HG02852 (cell line): ENCODE measurements around the gene SRPRA.

Source experiments
- ATAC-seq: cut with Tn5 transposase; IDR thresholded peaks from one replicate; pipeline ENCODE4 v1.9.1; 2021; ENCODE audit warnings: mild to moderate bottlenecking, moderate library complexity; ENCODE audit not compliant: unreplicated experiment

Gene SRPRA

GRCh38 chr11:126232683-126233082 lies 36.0 kb downstream of the SRPRA start:
- ATAC-seq = no peak

- ATAC-seq = no peak
Measured at GRCh38 chr11:126231725-126232459, 36.8 kb downstream of the SRPRA start.

DNA sequence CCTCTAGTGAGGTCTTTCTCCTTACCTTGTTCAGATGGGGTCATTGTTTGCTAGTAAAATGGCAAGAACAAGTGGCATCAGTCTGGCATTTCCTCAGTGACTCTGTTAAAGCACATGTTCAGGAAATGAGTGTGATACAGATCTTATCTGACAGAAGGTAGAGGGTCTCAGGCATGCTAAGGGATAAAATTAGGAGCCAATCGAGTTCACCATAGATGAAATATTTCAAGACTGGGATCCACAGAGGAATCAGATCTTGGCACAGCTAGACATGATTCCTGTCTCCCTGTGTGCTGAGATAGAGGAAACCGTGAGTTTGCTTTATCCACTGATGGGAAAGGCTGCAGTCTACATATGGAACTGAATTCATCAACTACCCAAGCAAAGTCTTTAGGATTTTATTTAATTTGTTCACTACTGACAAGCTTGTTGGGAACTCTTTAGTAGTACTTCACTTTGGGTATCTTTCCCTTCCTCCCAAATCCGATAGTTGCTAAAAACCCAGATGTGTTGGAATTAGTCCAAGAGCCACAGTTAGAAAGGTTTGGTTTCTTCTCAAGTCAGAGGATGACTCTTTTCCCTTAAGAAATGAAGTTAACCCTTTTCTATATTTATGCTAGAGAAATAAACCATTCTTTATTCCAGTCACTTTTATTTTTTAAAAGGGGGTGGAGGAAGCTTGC lies 38.7 kb downstream of the SRPRA start:
- ATAC-seq = no peak

DNA sequence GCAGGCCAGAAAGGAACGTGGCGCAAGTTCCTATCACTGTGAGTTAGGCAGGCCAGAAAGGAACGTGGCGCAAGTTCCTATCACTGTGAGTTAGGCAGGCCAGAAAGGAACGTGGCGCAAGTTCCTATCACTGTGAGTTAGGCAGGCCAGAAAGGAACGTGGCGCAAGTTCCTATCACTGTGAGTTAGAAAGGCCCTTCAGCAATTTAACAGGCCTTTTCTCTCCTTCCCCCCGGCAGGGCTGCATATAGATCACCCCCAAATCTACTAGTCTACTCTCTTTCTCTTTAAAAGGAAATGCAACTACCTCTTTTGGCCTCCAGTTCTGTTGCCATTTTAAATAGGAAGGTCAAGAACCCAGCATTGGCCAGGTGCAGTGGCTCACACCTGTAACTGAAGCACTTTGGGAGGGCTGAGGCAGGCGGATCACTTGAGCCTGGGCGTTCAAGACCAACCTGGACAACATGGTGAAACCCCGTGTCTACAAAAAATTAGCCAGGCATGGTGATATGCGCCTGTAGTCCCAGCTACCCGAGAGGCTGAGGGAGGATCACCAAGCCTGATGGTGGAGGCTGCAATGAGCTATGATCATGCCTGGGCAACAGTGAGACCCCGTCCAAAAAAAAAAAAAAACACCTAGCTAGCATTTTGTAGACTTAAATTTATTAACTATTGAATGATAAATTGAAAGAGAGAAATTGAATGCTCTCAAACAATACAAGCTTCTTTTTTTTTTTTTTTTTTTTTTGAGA lies 42.2 kb downstream of the SRPRA start:
- ATAC-seq = no peak

- no peak for ATAC-seq
Measured at GRCh38 chr11:126225295-126225665, 43.4 kb downstream of the SRPRA start.

DNA sequence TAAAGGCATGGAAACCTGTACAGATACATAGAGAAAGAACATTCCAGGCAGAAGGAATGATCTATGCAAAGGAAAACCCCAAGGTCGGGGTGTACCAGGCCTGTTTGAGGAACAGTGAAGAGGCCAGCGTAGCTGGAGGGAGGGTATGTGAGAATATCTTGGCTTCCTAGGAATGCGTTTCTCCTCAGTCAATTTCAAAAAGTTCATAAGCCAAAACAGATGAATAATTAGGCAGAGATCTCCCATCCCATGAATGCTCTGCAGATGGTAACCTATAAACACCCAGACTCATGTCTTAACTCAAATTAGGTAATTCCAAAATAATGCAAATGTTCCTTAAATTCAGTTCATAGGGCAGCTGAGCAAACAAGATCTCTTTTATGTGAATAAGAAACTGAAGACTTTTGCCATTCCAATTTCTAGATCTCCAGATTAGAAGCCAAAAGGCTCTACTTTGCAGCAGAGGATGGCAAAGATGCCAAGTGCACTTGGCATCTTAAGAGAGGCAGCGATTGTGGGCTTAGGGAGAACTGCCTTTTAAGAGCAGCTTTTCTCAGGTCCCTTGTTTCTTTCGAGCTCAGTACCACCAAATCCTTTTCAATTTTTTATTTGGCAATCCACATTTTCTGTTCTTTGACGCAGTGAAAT lies 43.9 kb downstream of the SRPRA start:
- ATAC-seq = no peak

- no peak for ATAC-seq
Measured at GRCh38 chr11:126219547-126219946, 49.1 kb downstream of the SRPRA start.

DNA sequence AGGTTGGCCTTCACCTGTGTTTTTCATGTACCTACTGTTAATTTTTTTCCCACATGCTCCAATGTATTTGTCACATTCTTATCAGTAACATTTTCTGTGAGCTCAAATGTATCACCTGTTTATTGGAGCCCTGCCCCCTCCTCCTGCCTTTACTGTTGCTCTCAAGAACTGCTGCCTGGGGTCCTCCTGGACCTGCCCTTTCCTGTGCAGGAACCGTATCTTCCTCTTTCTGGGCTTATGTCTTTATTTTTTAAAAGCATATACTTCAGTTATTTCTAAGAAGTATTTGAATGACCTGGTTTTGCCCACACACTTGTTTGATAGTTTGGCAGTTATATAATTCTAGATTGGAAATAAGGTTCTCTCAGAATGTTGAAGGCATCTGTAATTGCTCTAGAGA lies 51.2 kb downstream of the SRPRA start:
- ATAC-seq = no peak

- ATAC-seq = no peak
Measured at GRCh38 chr11:126216526-126217305, 52.0 kb downstream of the SRPRA start.

GRCh38 chr11:126214841-126215240 lies 53.9 kb downstream of the SRPRA start:
- no peak for ATAC-seq

DNA sequence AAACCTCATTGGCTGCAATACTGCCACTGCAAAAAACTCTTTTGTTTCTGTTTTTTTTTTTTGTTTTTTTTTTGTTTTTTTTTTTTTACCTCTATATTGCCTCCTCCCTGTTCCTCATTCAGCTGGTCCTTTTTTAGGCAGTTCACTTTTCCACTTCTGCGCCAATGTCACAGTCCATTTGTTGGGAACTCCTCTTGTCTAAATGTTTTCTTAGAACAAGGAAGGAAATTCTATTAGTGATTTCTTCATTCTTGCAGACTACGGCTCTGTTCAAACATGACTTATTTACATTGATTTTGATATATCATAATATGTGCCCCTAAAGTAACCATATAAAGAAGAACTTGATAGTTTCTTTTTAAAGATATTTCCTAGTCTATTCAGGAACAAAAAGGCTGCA lies 54.3 kb downstream of the SRPRA start:
- no peak for ATAC-seq
